Inflammatory macrophage treated with lipopolysaccharide for 4 hours (primary cell): ENCODE measurements around the gene LIFR.
"Not testable (repeated sequence)": the region's sequence is repeated elsewhere in the genome, so short reads cannot be mapped to it uniquely, and the experiment has no call there.

Source experiments
- DNase-seq: peaks from one replicate; pipeline ENCODE4 v3.0.0-alpha.2; 2020

The LIFR gene

GRCh38 chr5:38579105-38579504 lies 22.7 kb upstream of the LIFR start:
- DNase-seq: no peak

GRCh38 chr5:38576961-38577684 lies 20.7 kb upstream of the LIFR start:
- no peak for DNase-seq

GRCh38 chr5:38576442-38576841 lies 20.0 kb upstream of the LIFR start:
- DNase-seq: no peak

GRCh38 chr5:38575476-38575875 lies 19.0 kb upstream of the LIFR start:
- no peak for DNase-seq

GRCh38 chr5:38574009-38574408 lies 17.6 kb upstream of the LIFR start:
- no peak for DNase-seq

GRCh38 chr5:38573521-38573920 lies 17.1 kb upstream of the LIFR start:
- DNase-seq: no peak

GRCh38 chr5:38569180-38569579 lies 12.7 kb upstream of the LIFR start:
- no peak for DNase-seq

GRCh38 chr5:38567306-38567705 lies 10.9 kb upstream of the LIFR start:
- not testable (repeated sequence) for DNase-seq

- no peak for DNase-seq
Observed at GRCh38 chr5:38563624-38564023, 7.2 kb upstream of the LIFR start.

- no peak for DNase-seq
Observed at GRCh38 chr5:38562444-38563210, 6.2 kb upstream of the LIFR start.

- DNase-seq: no peak
Observed at GRCh38 chr5:38559428-38559827, 3.0 kb upstream of the LIFR start.

- DNase-seq: no peak
Observed at GRCh38 chr5:38557792-38558191, 1.3 kb upstream of the LIFR start.

- DNase-seq: no peak
Observed at GRCh38 chr5:38557308-38557710, 863 bp upstream of the LIFR start.

- DNase-seq: no peak
Observed at GRCh38 chr5:38556088-38556598, 303 bp downstream of the LIFR start.

GRCh38 chr5:38555354-38556087 lies 925 bp downstream of the LIFR start:
- DNase-seq: no peak

- DNase-seq: no peak
Observed at GRCh38 chr5:38554861-38555260, 1.6 kb downstream of the LIFR start.

GRCh38 chr5:38554403-38554802 lies 2.0 kb downstream of the LIFR start:
- DNase-seq: no peak

- DNase-seq: no peak
Observed at GRCh38 chr5:38553001-38553521, 3.4 kb downstream of the LIFR start.

- peak; percentile 7 for DNase-seq
Observed at GRCh38 chr5:38551030-38552017, 5.1 kb downstream of the LIFR start.

- no peak for DNase-seq
Observed at GRCh38 chr5:38548064-38548759, 8.2 kb downstream of the LIFR start.

GRCh38 chr5:38547257-38547656 lies 9.2 kb downstream of the LIFR start:
- DNase-seq: no peak
